Inflammatory macrophage treated with lipopolysaccharide for 4 hours (primary cell): Measurements from ENCODE around the gene LTF.
A peak's percentile ranks its signal among the peaks of the same experiment; 100 is the strongest.

Experiments
- DNase-seq: peaks from one replicate; pipeline ENCODE4 v3.0.0-alpha.2; 2020

LTF gene

GRCh38 chr3:46490338-46491084, 25.8 kb upstream of the LTF start:
- DNase-seq = no peak

GRCh38 chr3:46489875-46490274, 25.2 kb upstream of the LTF start:
- no peak for DNase-seq

- DNase-seq = no peak
Observed at GRCh38 chr3:46489381-46489780, 24.7 kb upstream of the LTF start.

- DNase-seq = peak; percentile 86
Observed at GRCh38 chr3:46488735-46489361, 24.1 kb upstream of the LTF start.

- no peak for DNase-seq
Observed at GRCh38 chr3:46485779-46486175, 21.1 kb upstream of the LTF start.

- no peak for DNase-seq
Observed at GRCh38 chr3:46484911-46485778, 20.4 kb upstream of the LTF start.

GRCh38 chr3:46484388-46484787, 19.7 kb upstream of the LTF start:
- no peak for DNase-seq

GRCh38 chr3:46483825-46484224, 19.1 kb upstream of the LTF start:
- DNase-seq = no peak

GRCh38 chr3:46482632-46483350, 18.1 kb upstream of the LTF start:
- DNase-seq = no peak

- DNase-seq = no peak
Observed at GRCh38 chr3:46481636-46482035, 16.9 kb upstream of the LTF start.

GRCh38 chr3:46480491-46481195, 15.9 kb upstream of the LTF start:
- DNase-seq = no peak

GRCh38 chr3:46479696-46480095, 15.0 kb upstream of the LTF start:
- no peak for DNase-seq

- no peak for DNase-seq
Observed at GRCh38 chr3:46479021-46479420, 14.3 kb upstream of the LTF start.

GRCh38 chr3:46478341-46478740, 13.6 kb upstream of the LTF start:
- peak; percentile 23 for DNase-seq

- DNase-seq = no peak
Observed at GRCh38 chr3:46477756-46478155, 13.1 kb upstream of the LTF start.

GRCh38 chr3:46477145-46477544, 12.4 kb upstream of the LTF start:
- DNase-seq = no peak

- no peak for DNase-seq
Observed at GRCh38 chr3:46472736-46473135, 8.0 kb upstream of the LTF start.

GRCh38 chr3:46471371-46471914, 6.7 kb upstream of the LTF start:
- DNase-seq = no peak

GRCh38 chr3:46470831-46471230, 6.1 kb upstream of the LTF start:
- no peak for DNase-seq

- peak; percentile 44 for DNase-seq
Observed at GRCh38 chr3:46469680-46470357, 5.1 kb upstream of the LTF start.
